GM13976 (cell line): ENCODE results near the gene IFT25.
"Not testable (repeated sequence)": the region's sequence is repeated elsewhere in the genome, so short reads cannot be mapped to it uniquely, and the experiment has no call there.

Source experiments
- DNase-seq: peaks from one replicate; pipeline ENCODE4 v3.0.0; 2012; ENCODE audit warnings: low spot score
- CTCF ChIP-seq: IDR thresholded peaks from 2 replicates; pipeline ENCODE4 v1.5.1; 2012; ENCODE audit warnings: borderline replicate concordance, mild to moderate bottlenecking; ENCODE audit not compliant: insufficient read depth; ENCODE audit errors: extremely low read depth, missing control alignments, control extremely low read depth
- in situ Hi-C: fragments of 300-500 bp; cut with MboI; formaldehyde crosslinking; loops from one replicate; pipeline ENCODE4 v1.12.0; 2022; ENCODE audit warnings: low sequenced_read_pairs, mixed read lengths, inconsistent platforms; ENCODE audit not compliant: unreplicated experiment

Gene IFT25

GRCh38 chr1:53890522-53890941 lies 55.0 kb downstream of the IFT25 start:
- no peak for DNase-seq
- TF ChIP-seq CTCF: no peak
- in situ Hi-C loops: no loop called here

GRCh38 chr1:53889304-53890298 lies 55.9 kb downstream of the IFT25 start, which contains the start of gene YIPF1:
Gene YIPF1, minus strand, starts transcription at chr1:53889797. Its CDS starts 860 bp downstream, at chr1:53888937.
- in situ Hi-C loops: no loop called here
- TF ChIP-seq CTCF: no peak

GRCh38 chr1:53888681-53889080 lies 56.8 kb downstream of the IFT25 start:
- TF ChIP-seq CTCF: no peak
- in situ Hi-C loops: no loop called here
- no peak for DNase-seq

More at GRCh38 chr1:53889304-53890298, 55.9 kb downstream of the IFT25 start, which contains the start of gene YIPF1:
- DNase-seq: peak; percentile 93

- not testable (repeated sequence) for DNase-seq
Measured at GRCh38 chr1:53883600-53883999, 61.9 kb downstream of the IFT25 start.

GRCh38 chr1:53881853-53882252 lies 63.6 kb downstream of the IFT25 start:
- DNase-seq, in situ Hi-C loops: not testable (repeated sequence)

More at GRCh38 chr1:53883600-53883999, 61.9 kb downstream of the IFT25 start:
- in situ Hi-C loops: not testable (repeated sequence)

- DNase-seq: peak; percentile 37
- peak; percentile 33 for TF ChIP-seq CTCF
- in situ Hi-C loops: no loop called here
Measured at GRCh38 chr1:53878492-53879105, 66.9 kb downstream of the IFT25 start.

GRCh38 chr1:53875150-53875549 lies 70.3 kb downstream of the IFT25 start:
- in situ Hi-C loops, DNase-seq: not testable (repeated sequence)
